PFSK-1 (cell line): ENCODE measurements around the gene NOTCH4.

Experiments
- POLR2AphosphoS5 ChIP-seq: IDR thresholded peaks from 2 replicates; pipeline ENCODE4 v1.6.1; 2012; ENCODE audit warnings: low read depth, mild to moderate bottlenecking, control low read depth, low read length, moderate library complexity
- REST ChIP-seq, 2 experiments: IDR thresholded peaks; 2 replicates each; pipeline versions ENCODE4 v1.6.1 to v1.8.0; 2011 to 2012; ENCODE audit warnings: low read depth in 2 of 2, low read length in 2 of 2, control low read depth in 1 of 2, inconsistent platforms in 1 of 2, mild to moderate bottlenecking in 1 of 2, moderate library complexity in 1 of 2; ENCODE audit not compliant: insufficient read depth in 1 of 2
- TAF1 ChIP-seq: IDR thresholded peaks from 2 replicates; pipeline ENCODE4 v1.6.1; 2012; ENCODE audit warnings: low read length, control low read depth, borderline replicate concordance; ENCODE audit not compliant: insufficient read depth

- no peak for TF ChIP-seq REST (IDR thresholded peaks at IDR 0.05; ENCODE audit: insufficient read depth in 1 of 2, low read depth in 2 of 2, low read length in 2 of 2)
- TF ChIP-seq POLR2AphosphoS5 = no peak
- TF ChIP-seq TAF1 = no peak
Measured at GRCh38 chr6:32216998-32217397, 6.9 kb downstream of the NOTCH4 start.
